Stimulated activated naive CD4-positive, alpha-beta T cell treated with Interleukin-2 at 50 U/mL for 16 hours (primary cell): ENCODE measurements around the gene ANTXR2.

Experiments used
- DNase-seq: peaks from one replicate; lab custom pipeline; 2025; lab: John Stamatoyannopoulos, UW

Gene ANTXR2

GRCh38 chr4:80092088-80092487 lies 19.1 kb upstream of the ANTXR2 start:
- no peak for DNase-seq

- no peak for DNase-seq
These were observed 18.7 kb upstream of the ANTXR2 start for GRCh38 chr4:80091688-80092087.

- no peak for DNase-seq
These were observed 18.2 kb upstream of the ANTXR2 start for GRCh38 chr4:80091184-80091583.

- DNase-seq: no peak
These were observed 17.1 kb upstream of the ANTXR2 start for GRCh38 chr4:80090090-80090489.

GRCh38 chr4:80088471-80088870 lies 15.4 kb upstream of the ANTXR2 start:
- DNase-seq: no peak

- DNase-seq: no peak
These were observed 13.3 kb upstream of the ANTXR2 start for GRCh38 chr4:80086296-80086695.

- no peak for DNase-seq
These were observed 12.1 kb upstream of the ANTXR2 start for GRCh38 chr4:80085081-80085480.

- DNase-seq: no peak
These were observed 9.7 kb upstream of the ANTXR2 start for GRCh38 chr4:80082693-80083092.

GRCh38 chr4:80081566-80081965 lies 8.5 kb upstream of the ANTXR2 start:
- DNase-seq: no peak

- no peak for DNase-seq
These were observed 6.4 kb upstream of the ANTXR2 start for GRCh38 chr4:80079255-80079923.

GRCh38 chr4:80078346-80079092 lies 5.5 kb upstream of the ANTXR2 start:
- no peak for DNase-seq

- DNase-seq: no peak
These were observed 4.6 kb upstream of the ANTXR2 start for GRCh38 chr4:80077639-80078038.

GRCh38 chr4:80076681-80077080 lies 3.7 kb upstream of the ANTXR2 start:
- no peak for DNase-seq

- DNase-seq: no peak
These were observed 3.1 kb upstream of the ANTXR2 start for GRCh38 chr4:80075995-80076675.

- no peak for DNase-seq
These were observed 1.6 kb upstream of the ANTXR2 start for GRCh38 chr4:80074651-80075050.

- no peak for DNase-seq
These were observed 1.0 kb upstream of the ANTXR2 start for GRCh38 chr4:80074069-80074468.

- peak; percentile 14 for DNase-seq
These were observed 512 bp upstream of the ANTXR2 start for GRCh38 chr4:80073473-80074008.

- peak; percentile 49 for DNase-seq
These were observed 743 bp downstream of the ANTXR2 start for GRCh38 chr4:80072228-80072743.

GRCh38 chr4:80071604-80072227 lies 1.3 kb downstream of the ANTXR2 start:
- DNase-seq: no peak

- DNase-seq: no peak
These were observed 2.0 kb downstream of the ANTXR2 start for GRCh38 chr4:80070880-80071603.
